HEK293T (cell line): ENCODE results near the gene KLLN.
"Not testable (repeated sequence)": the region's sequence is repeated elsewhere in the genome, so short reads cannot be mapped to it uniquely, and the experiment has no call there.

Experiments used
- ARNT ChIP-seq: fragments of 450-650 bp; IDR thresholded peaks from 2 replicates; pipeline ENCODE4 v1.6.1; 2017; ENCODE audit warnings: mild to moderate bottlenecking
- BHLHE40 ChIP-seq: fragments of 450-650 bp; IDR thresholded peaks from 2 replicates; pipeline ENCODE4 v1.6.1; 2016; ENCODE audit warnings: mild to moderate bottlenecking, moderate library complexity, borderline replicate concordance
- CTBP1 ChIP-seq: fragments of 450-650 bp; IDR thresholded peaks from 2 replicates; pipeline ENCODE4 v1.6.1; 2016; ENCODE audit warnings: borderline replicate concordance
- ELF4 ChIP-seq: fragments of 450-650 bp; IDR thresholded peaks from 2 replicates; pipeline ENCODE4 v1.6.1; 2017; ENCODE audit warnings: antibody characterized with exemption
- FOXA1 ChIP-seq: fragments of 450-650 bp; IDR thresholded peaks from 2 replicates; pipeline ENCODE4 v1.6.1; 2016; ENCODE audit warnings: mild to moderate bottlenecking
- FOXK2 ChIP-seq: fragments of 450-650 bp; IDR thresholded peaks from 2 replicates; pipeline ENCODE4 v1.6.1; 2016; ENCODE audit warnings: mild to moderate bottlenecking
- FOXM1 ChIP-seq: fragments of 450-650 bp; IDR thresholded peaks from 2 replicates; pipeline ENCODE4 v1.6.1; 2017; ENCODE audit warnings: mild to moderate bottlenecking, borderline replicate concordance
- HDGF ChIP-seq: fragments of 450-650 bp; IDR thresholded peaks from 2 replicates; pipeline ENCODE4 v1.6.1; 2017; ENCODE audit warnings: antibody characterized with exemption, borderline replicate concordance
- LEF1 ChIP-seq: fragments of 450-650 bp; IDR thresholded peaks from 2 replicates; pipeline ENCODE4 v1.6.1; 2017; ENCODE audit warnings: mild to moderate bottlenecking, borderline replicate concordance
- NFRKB ChIP-seq: fragments of 450-650 bp; IDR thresholded peaks from 2 replicates; pipeline ENCODE4 v1.6.1; 2016; ENCODE audit warnings: mild to moderate bottlenecking, moderate library complexity
- SP1 ChIP-seq: fragments of 450-650 bp; IDR thresholded peaks from 2 replicates; pipeline ENCODE4 v1.6.1; 2017
- TARDBP ChIP-seq: fragments of 450-650 bp; IDR thresholded peaks from 2 replicates; pipeline ENCODE4 v1.6.1; 2016

DNA sequence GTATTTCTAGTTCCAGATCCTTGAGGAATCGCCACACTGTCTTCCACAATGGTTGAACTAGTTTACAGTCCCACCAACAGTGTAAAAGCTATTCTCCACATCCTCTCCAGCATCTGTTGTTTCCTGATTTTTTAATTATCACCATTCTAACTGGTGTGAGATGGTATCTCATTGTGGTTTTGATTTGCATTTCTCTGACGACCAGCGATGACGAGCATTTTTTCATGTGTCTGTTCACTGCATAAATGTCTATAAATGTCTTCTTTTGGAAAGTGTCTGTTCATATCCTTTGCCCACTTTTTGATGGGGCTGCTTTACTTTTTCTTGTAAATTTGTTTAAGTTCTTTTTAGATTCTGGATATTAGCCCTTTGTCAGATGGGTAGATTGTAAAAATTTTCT lies 7.7 kb downstream of the KLLN start:
- TF ChIP-seq FOXM1, TARDBP, BHLHE40, SP1, ELF4, NFRKB, HDGF, CTBP1, FOXK2, LEF1, FOXA1, ARNT: not testable (repeated sequence)
